Activated naive CD8-positive, alpha-beta T cell (primary cell): ENCODE results near the gene BRF1.
"Not testable (repeated sequence)": the region's sequence is repeated elsewhere in the genome, so short reads cannot be mapped to it uniquely, and the experiment has no call there.

Experiments
- H3K27ac Mint-ChIP-seq: one replicate; pipeline ENCODE4 v1.8.0; 2021; ENCODE audit warnings: mixed read lengths
- H3K27me3 Mint-ChIP-seq: one replicate; pipeline ENCODE4 v1.8.0; 2021; ENCODE audit warnings: mixed read lengths
- H3K36me3 Mint-ChIP-seq: one replicate; pipeline ENCODE4 v1.8.0; 2021; ENCODE audit warnings: mixed read lengths
- H3K4me1 Mint-ChIP-seq: one replicate; pipeline ENCODE4 v1.8.0; 2021; ENCODE audit warnings: low read depth, mixed read lengths
- H3K4me3 Mint-ChIP-seq: one replicate; pipeline ENCODE4 v1.8.0; 2021; ENCODE audit warnings: mild to moderate bottlenecking, mixed read lengths
- H3K9me3 Mint-ChIP-seq: one replicate; pipeline ENCODE4 v1.8.0; 2021; ENCODE audit warnings: low read depth, mixed read lengths

BRF1 gene

DNA sequence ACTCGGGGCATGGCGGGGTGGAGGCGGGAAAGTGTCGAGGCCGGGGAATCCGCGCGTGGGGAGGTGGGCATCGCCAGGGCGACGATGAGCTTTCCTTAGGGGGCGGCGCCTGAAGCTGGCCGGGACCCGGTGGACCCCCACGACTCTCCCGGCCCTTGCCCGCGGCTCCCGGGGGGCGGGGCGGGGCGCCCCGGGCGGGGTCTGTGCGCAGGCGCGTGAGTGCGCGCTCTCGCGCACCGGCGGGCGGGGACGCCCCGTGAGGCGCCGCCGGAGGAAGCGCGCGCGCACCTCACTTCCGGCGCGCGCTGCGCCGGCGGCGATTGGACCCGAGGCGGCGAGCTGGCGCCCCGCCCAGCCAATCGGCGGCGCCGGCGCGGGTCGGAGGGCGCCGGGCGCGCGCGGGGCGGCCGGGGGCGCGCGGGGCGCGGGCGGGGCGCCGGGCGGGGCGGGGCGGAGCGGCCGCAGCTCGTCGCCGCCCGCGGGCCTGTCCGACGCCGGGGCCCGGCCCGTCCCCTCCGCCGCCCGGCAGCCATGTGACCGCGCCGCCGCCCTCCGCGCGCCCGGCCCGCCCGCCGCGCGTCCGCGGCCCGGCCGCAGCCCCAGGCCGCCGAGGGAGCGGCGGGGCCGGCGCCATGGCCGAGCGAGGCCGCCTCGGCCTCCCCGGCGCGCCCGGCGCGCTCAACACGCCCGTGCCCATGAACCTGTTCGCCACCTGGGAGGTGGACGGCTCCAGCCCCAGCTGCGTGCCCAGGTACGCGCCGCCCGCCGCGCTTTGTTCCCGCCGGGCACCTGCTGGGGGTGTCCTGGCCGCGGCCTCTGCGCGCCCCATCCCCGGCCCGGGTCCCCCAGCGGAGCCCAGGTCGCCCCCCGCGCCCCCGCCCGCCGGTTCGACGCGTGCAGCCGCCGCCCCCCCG lies 13.7 kb upstream of the BRF1 start, which contains the start of gene PACS2:
Gene PACS2, plus strand, starts transcription at position 462 of the 914 bp plus-strand sequence. Its CDS starts 171 bp downstream, at position 633.
- Mint-ChIP-seq H3K27me3 (no peaks in the 10 kb centered on the region), H3K4me3 (peak within 1 kb of the TSS; percentile 88), H3K27ac (peak within 1 kb of the TSS; percentile 61), H3K4me1 (peaks cover 30% of the 10 kb centered on the region), H3K9me3 (no peaks in the 10 kb centered on the region), H3K36me3 (no peaks in the 10 kb centered on the region)

DNA sequence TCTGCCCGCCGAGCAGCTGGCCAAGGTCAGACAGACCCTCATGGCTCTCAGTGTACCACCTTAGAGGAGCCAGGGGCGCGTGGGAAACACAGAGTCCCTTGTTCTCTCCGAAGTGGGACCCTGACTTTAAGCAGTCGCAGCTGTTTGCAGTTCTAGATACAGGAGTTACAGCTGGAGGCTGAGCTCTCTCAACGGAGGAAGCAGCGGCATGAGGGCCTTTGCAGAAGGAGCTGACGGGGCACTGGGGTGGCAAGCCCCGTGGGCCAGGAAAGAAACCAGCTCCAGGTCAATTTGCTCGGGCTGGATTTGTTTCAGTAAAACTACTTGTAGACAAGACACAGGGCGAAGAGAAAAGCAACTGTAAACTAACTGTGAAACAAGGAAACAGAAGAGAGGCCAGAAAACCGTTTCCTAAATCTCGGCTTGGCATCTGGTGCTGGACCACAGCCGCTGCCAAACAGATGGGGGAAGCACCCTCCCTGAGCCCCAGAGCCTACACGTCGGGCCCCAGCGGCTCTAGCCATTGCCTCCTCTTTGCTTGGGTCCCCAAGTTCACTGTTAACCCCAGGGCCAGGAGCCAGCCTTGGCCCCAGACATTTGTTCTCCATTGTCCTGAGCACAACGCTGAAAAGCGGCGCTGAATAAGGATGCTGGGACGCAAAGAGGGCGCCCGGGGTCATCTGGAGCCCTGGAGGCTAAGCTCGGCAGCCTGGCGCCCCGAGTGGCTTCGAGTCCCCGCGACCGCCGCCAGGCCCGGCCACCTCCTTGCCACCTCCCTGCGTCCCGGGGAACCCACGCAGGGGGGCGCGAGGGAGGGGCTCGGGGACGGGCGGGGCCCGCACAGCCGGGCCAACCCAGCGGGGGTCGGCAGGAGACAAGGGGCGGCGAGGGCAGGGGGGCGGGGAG lies 12.8 kb upstream of the BRF1 start:
- Mint-ChIP-seq H3K27ac (peak overlapping the region; percentile 51), H3K9me3 (no peaks in the 10 kb centered on the region), H3K4me3 (peak overlapping the region; percentile 84), H3K27me3 (no peaks in the 10 kb centered on the region), H3K36me3 (no peaks in the 10 kb centered on the region), H3K4me1 (peaks cover 27% of the 10 kb centered on the region)

DNA sequence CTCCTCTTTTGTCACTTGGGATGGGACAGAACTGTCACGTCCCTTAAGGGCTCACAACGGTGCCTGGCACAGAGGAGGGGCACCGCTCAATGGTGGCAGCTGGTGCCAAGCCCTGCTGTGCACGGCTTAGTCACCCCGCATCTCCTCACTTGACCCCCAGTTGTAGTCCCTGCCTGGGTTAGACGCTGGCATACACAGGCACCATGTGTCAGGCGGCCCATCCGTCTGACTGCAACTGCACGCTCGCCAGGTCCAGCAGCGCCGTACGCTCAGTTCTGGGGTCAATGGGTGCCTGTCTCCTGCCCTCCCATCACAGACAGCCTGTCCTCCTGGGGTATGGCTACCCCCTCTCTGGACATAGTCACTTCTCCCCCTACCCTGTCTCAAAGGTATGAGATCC lies 12.2 kb upstream of the BRF1 start:
- Mint-ChIP-seq H3K4me1 (peaks cover 26% of the 10 kb centered on the region), H3K27me3 (no peaks in the 10 kb centered on the region), H3K4me3 (peak overlapping the region; percentile 84), H3K36me3 (no peaks in the 10 kb centered on the region), H3K27ac (no peak overlapping the region), H3K9me3 (no peaks in the 10 kb centered on the region)

DNA sequence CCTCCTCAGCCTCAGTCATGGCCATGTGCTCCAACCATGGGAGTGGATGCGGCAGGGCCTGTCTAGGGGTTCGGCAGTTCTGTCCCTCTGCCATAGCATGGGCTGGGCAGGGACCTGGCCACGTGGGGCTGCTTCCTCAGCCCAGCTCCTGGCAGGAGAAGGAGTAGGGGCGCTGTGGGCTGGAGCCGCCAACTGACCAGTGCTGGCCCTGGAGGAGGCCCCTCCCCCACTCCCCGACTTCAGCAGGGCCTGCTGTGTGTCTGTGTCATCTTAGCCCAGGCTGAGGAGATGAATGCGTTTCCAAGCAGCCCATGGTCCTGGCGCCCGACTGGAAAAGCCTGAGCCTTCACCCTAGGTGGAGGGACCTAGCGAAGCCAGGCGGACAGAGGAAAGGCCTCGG lies 11.0 kb upstream of the BRF1 start:
- Mint-ChIP-seq H3K27ac (no peak overlapping the region), H3K27me3 (no peaks in the 10 kb centered on the region), H3K4me1 (peaks cover 21% of the 10 kb centered on the region), H3K4me3 (no peak overlapping the region), H3K36me3 (no peaks in the 10 kb centered on the region), H3K9me3 (no peaks in the 10 kb centered on the region)

DNA sequence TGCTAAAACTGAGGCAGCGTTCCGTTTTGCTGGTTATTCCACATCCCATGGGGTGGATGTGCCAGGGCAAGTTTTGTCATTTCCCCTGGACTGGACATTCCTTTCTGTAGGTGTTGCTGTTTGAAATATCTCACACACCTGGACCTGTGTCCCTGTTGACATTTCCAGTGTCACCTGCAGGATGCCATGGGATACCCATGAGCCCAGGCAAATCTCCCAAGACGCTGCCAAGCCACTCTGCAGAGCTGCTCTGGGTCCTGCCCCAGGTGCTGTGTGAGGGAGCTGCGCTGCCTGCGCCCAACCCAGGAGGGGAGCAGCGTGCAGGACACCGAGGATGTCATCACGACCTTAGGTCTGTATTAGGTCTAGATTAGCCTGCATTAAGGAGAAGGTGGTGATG lies 8.6 kb upstream of the BRF1 start:
- Mint-ChIP-seq H3K9me3 (no peaks in the 10 kb centered on the region), H3K27ac (no peak overlapping the region), H3K4me3 (no peak overlapping the region), H3K36me3 (no peaks in the 10 kb centered on the region), H3K4me1 (peaks cover 23% of the 10 kb centered on the region), H3K27me3 (no peaks in the 10 kb centered on the region)

DNA sequence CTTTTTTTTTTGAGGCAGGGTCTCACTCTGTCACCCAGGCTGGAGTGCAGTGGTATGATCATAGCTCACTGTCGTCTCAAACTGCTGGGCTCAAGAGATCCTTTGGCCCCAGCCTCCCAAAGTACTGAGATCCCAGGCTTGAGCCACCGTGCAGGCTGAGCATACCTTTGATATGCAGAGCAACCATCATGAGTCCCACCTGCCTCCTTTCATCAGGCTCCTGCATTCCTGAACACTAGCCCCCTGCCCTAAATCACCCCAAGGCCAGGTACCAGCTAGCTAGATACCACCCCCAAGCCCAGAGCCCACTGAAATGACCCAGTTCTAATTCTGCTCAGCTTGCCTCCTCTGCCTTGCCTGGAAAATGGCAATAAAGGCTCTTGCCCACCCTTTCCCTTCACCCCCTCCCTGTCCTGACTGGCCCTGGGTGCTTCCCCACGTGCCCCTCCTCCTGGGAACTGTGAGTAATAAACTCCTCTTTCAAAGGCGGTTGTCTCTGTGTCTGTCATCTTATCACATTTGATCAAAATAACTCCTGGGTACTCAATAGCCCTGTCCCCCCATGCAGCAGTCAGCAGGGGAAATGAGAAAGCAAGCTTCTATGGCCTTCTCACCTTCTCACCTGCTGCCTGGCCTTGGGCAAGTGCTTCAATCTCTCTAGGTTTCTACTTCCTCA lies 6.4 kb upstream of the BRF1 start:
- H3K4me1 Mint-ChIP-seq = peaks cover 25% of the 10 kb centered on the region
- no peaks in the 10 kb centered on the region for H3K36me3 Mint-ChIP-seq
- H3K27ac Mint-ChIP-seq = no peak overlapping the region
- no peaks in the 10 kb centered on the region for H3K9me3 Mint-ChIP-seq
- no peaks in the 10 kb centered on the region for H3K27me3 Mint-ChIP-seq
- H3K4me3 Mint-ChIP-seq = no peak overlapping the region

DNA sequence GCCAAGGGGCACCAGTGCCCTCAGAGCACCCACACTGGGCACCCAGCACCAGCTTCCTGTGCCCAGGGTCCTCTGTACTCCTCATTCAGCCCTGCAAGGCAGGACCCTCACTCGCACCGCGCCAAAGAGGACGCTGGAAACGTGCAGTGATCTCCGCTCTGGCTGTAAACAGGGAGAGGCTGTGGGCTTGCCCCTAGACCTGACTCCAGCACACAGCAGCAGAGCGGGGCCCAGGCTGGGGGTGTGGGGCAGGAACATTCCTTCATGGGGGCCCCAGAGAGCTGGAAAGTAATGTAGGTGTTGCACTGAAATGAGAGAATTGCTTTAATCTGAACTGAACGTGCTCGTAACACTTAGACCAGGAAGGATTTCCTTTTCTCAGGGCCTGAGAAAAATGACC lies 5.0 kb upstream of the BRF1 start:
- Mint-ChIP-seq H3K27me3 (no peaks in the 10 kb centered on the region), H3K36me3 (no peaks in the 10 kb centered on the region), H3K9me3 (no peaks in the 10 kb centered on the region), H3K27ac (no peak overlapping the region), H3K4me1 (peaks cover 25% of the 10 kb centered on the region), H3K4me3 (no peak overlapping the region)

DNA sequence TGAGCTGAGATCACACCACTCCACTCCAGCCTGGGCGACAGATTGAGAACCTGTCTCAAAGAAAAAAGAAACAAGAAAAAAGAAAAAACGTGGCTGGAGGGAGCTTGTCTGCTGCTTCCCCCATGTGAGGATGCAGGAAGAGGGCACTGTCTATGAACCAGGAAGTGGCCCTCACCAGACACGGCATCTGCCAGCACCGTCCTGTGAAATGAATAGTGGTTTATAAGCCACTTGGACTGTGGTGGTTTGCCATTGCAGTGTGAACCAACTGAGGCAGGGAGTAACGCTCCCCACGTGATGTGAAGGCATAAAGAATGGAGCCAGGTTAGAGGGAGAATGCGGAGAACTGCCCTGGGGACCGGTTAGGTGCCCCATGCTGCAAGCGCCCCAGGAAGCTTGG lies 4.5 kb upstream of the BRF1 start:
- Mint-ChIP-seq H3K27me3 (no peaks in the 10 kb centered on the region), H3K27ac (peak overlapping the region; percentile 86), H3K4me3 (no peak overlapping the region), H3K4me1 (peaks cover 25% of the 10 kb centered on the region), H3K9me3 (no peaks in the 10 kb centered on the region), H3K36me3 (no peaks in the 10 kb centered on the region)

DNA sequence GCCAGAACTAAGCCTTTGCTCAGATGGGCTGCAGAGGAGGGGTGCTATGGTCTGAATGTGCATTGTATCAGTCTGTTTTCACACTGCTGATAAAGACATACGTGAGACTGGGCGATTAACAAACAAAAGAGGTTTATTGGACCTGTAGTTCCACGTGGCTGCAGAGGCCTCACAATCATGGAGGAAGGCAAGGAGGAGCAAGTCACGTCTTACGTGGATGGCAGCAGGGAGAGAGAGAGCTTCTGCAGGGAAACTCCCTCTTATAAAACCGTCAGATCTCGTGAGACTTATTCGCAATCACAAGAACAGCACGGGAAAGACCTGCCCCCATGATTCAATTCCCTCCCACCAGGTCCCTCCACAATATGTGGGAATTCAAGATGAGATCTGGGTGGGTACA lies 3.8 kb upstream of the BRF1 start:
- Mint-ChIP-seq H3K36me3 (no peaks in the 10 kb centered on the region), H3K4me3 (no peak overlapping the region), H3K27ac (peak overlapping the region; percentile 86), H3K4me1 (peaks cover 29% of the 10 kb centered on the region), H3K9me3 (no peaks in the 10 kb centered on the region), H3K27me3 (no peaks in the 10 kb centered on the region)

DNA sequence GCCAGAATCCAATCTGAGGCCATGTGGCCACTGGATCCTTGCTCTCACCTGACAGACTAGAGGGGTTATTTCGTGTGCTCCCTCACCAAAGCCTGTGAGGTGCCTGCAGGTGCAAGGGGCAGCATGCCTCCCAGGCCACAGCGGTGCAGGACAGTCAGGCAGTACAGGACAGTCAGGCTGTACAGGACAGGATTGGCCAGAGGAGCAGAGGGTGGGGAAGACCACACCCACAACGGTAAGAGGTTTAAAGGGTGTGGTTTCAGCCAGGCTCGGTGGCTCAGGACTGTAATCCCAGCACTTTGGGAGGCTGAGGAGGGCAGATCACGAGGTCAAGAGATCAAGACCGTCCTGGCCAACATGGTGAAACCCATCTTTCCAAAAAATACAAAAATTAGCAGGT lies 3.1 kb upstream of the BRF1 start:
- Mint-ChIP-seq H3K9me3 (no peaks in the 10 kb centered on the region), H3K27me3 (no peaks in the 10 kb centered on the region), H3K36me3 (no peaks in the 10 kb centered on the region), H3K4me1 (peaks cover 35% of the 10 kb centered on the region), H3K4me3 (no peak overlapping the region), H3K27ac (no peak overlapping the region)

DNA sequence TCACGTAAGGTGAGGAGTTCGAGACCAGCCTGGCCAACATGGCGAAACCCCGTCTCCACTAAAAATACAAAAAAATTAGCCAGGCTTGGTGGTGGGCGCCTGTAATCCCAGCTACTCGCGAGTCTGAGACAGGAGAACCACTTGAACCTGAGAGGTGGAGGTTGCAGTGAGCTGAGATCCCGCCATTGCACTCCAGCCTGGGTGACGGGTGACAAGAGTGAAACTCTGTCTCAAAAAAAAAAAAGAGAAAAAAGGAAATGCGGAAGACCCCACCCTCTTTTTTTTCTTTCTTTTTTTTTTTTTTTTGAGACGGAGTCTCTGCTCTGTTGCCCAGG lies 1.1 kb upstream of the BRF1 start:
- H3K27me3 Mint-ChIP-seq, H3K36me3 Mint-ChIP-seq, H3K9me3 Mint-ChIP-seq: not testable (repeated sequence)
- peaks cover 37% of the 10 kb centered on the region for H3K4me1 Mint-ChIP-seq
- H3K4me3 Mint-ChIP-seq = peak overlapping the region; percentile 88
- peak overlapping the region; percentile 89 for H3K27ac Mint-ChIP-seq

DNA sequence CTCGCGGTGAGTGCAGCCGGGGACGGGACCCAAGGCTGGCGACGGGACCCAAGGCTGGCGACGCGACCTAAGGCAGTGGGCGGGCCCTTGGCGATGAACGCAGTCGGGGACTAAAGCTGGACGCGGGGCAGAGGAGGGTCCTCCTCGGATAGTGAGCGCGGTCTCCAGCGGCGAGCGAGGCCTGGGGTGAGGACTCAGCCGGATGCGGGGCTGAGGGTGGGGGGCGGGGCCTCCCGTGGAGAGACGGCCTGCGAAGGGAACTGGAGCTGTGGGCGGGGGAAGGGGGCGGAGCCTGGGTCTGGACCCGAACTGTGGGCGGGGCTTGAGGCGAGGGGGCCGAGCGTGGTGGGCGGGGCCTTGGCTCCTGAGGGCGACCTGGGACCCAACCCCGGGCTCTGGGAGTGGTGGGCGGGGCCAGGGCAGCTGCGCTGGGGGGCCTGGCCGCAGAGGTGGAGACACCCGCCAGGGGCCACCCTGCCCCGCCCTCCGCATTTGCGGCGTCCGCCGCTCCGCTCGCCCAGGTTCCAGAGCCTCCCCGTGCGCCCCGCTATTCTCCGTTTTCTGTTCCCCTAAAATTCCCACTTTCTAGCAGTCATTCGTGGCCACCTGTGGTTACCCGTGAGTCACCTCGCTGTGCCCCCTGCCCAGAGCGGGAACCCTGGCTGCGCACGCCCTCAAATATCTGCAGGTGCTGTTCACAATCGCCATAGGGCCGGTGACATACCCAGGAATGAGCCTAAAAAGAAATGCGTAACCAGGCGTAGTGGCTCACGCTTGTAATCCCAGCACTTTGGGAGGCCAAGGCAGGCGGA lies 508 bp upstream of the BRF1 start:
- no peaks in the 10 kb centered on the region for H3K27me3 Mint-ChIP-seq
- H3K9me3 Mint-ChIP-seq = no peaks in the 10 kb centered on the region
- H3K4me3 Mint-ChIP-seq = peak overlapping the region; percentile 88
- peak overlapping the region; percentile 89 for H3K27ac Mint-ChIP-seq
- peaks cover 37% of the 10 kb centered on the region for H3K4me1 Mint-ChIP-seq
- no peaks in the 10 kb centered on the region for H3K36me3 Mint-ChIP-seq

DNA sequence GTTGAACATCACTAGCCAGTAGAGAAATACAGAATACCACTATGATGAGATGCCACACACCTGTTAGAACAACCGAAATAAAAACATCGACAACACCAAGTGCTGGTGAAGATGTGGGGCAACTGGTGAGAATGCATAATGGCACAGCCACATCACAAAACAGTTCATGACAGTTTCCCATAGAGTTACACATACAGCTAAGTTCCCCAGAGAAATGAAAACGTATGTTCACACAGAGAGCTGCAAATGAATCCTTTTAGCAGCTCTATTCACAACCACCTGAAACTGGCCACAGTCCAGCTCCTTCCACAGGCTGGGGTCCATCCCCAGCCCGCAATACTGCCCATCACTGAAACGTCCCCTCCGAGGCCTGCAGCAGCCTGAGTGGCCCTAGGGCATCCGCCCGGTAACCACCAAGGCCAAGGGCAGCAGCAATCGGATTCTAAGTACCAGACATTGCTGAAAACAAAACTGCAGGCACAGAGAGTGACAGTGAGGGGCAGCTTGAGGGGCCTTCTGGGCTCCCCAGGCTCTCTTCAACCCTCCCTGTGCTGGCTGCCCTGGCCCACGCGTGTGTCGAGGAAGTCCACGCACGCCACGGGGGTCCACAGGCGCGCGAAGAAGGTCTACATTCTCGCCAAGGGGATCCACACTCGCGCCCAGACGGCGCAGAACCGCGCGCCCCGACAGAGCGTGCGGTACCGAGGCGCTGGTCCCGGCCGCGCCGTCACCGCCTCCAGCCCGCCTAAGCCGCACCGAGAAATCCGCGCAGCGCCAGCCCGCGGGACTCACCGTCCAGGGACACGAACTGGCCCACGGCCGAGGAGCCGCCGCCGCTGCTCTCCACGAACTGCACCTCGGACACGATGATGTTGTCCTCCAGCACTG lies 903 bp downstream of the BRF1 start:
- H3K4me3 Mint-ChIP-seq = peak overlapping the region; percentile 92
- H3K27ac Mint-ChIP-seq = peak overlapping the region; percentile 88
- no peaks in the 10 kb centered on the region for H3K9me3 Mint-ChIP-seq
- H3K27me3 Mint-ChIP-seq = no peaks in the 10 kb centered on the region
- H3K36me3 Mint-ChIP-seq = no peaks in the 10 kb centered on the region
- peaks cover 29% of the 10 kb centered on the region for H3K4me1 Mint-ChIP-seq
